ENCODE data around the gene FSTL4. TPM values are rescaled to one million over a fixed set of nuclear protein-coding genes. Genes with fewer than 3 reads are reported as not detected.

FSTL4 gene
- total RNA-seq, 1 experiment from 2014 or later: 0.12 TPM

DNA sequence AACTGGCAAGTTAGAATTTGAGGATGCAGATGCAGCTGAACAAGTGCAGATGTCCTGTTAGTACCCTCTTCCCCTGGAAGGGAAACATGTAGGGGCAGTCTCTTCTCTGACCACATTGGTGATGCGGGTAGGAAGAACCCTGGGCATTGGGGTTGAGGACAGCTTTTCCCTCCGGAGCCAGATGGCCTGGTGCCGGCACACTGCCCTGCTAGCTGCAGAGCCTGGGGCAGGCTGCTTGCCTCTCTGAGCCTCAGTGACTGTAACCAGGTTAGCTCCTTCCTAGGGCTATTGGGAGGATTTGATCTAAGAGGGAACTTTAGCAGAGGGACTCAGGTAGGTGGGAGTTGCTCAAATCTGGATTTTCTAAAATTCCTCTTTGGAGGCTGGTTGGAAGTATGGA is 412.1 kb downstream of the FSTL4 start:
- no peaks in the 10 kb centered on the region for H3K36me3 Mint-ChIP-seq (ENCODE audit: insufficient read depth, unreplicated experiment)
- intact Hi-C loops (cut with micrococcal nuclease): no loop called here
- POLR2A ChIA-PET: no interaction called here
- BruUV-seq (replicated peaks): no TSS peak
- CTCF ChIA-PET: interaction anchor here (0.7 kb wide), 1 partner anchor 162 kb away, joined by 3 read pairs; no protein-coding TSS in a partner anchor
- no peak for TF ChIP-seq CTCF (IDR thresholded peaks at IDR 0.05; ENCODE audit: unreplicated experiment)
- no peak overlapping the region for H3K27ac Mint-ChIP-seq (ENCODE audit: low read depth, unreplicated experiment)
- no peak overlapping the region for H3K4me3 Mint-ChIP-seq (ENCODE audit: unreplicated experiment)
- no peaks in the 10 kb centered on the region for H3K9me3 Mint-ChIP-seq (ENCODE audit: unreplicated experiment)
- no peaks in the 10 kb centered on the region for H3K27me3 Mint-ChIP-seq (ENCODE audit: insufficient read depth, unreplicated experiment)
- no peaks in the 10 kb centered on the region for H3K4me1 Mint-ChIP-seq (ENCODE audit: insufficient read depth, unreplicated experiment)
- no peak for DNase-seq (ENCODE audit: unreplicated experiment)

DNA sequence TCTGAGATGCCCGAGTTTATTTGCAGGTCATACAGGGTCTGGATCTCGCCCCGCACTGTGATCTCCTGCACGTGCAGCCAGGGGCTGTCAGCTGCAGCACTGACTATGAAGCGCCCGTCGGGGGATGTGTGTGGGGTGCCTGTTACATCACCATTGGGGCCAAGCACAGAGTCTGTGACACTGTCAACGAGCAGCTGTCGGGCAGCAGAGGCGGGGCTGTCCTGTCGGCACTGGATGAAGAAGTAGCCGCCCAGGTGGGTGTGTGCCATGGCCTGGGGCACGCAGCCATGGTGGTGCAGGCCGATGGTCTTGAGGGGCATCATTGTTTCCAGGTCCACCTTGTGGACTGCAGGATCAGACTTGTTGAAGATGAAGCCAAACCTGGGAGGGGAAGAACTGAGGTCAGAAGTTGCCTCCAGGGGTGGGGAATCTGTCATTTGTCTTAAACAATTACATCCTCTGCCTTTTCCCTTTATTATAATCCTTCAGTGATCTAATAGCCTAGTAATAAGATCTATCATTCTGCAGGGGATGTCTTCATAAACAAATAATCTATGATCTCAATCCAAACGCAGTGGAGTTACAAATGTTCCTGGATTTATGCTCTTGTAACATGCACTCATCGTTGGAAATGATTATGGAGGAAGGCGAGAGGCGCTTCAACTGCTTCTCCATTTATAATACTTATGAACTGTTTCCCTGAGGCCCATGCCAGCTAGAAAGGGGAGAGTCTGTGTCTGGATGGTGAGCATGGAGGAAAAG is 412.7 kb downstream of the FSTL4 start:
- H3K27me3 Mint-ChIP-seq (ENCODE audit: insufficient read depth, unreplicated experiment): no peaks in the 10 kb centered on the region
- POLR2A ChIA-PET: no interaction called here
- no peak overlapping the region for H3K4me3 Mint-ChIP-seq (ENCODE audit: unreplicated experiment)
- intact Hi-C loops (cut with micrococcal nuclease): no loop called here
- no TSS peak for BruUV-seq (replicated peaks)
- no peaks in the 10 kb centered on the region for H3K9me3 Mint-ChIP-seq (ENCODE audit: unreplicated experiment)
- no peak for DNase-seq (ENCODE audit: unreplicated experiment)
- TF ChIP-seq CTCF (IDR thresholded peaks at IDR 0.05; ENCODE audit: unreplicated experiment): no peak
- no peak overlapping the region for H3K27ac Mint-ChIP-seq (ENCODE audit: low read depth, unreplicated experiment)
- no peaks in the 10 kb centered on the region for H3K4me1 Mint-ChIP-seq (ENCODE audit: insufficient read depth, unreplicated experiment)
- CTCF ChIA-PET: interaction anchor here (0.7 kb wide), 1 partner anchor 161 kb away, joined by 3 read pairs; no protein-coding TSS in a partner anchor
- H3K36me3 Mint-ChIP-seq (ENCODE audit: insufficient read depth, unreplicated experiment): no peaks in the 10 kb centered on the region

GRCh38 chr5:133198511-133198910 is 413.8 kb downstream of the FSTL4 start:
- intact Hi-C loops (cut with micrococcal nuclease): no loop called here
- no peaks in the 10 kb centered on the region for H3K9me3 Mint-ChIP-seq (ENCODE audit: unreplicated experiment)
- POLR2A ChIA-PET: no interaction called here
- no TSS peak for BruUV-seq (replicated peaks)
- no peak for TF ChIP-seq CTCF (IDR thresholded peaks at IDR 0.05; ENCODE audit: unreplicated experiment)
- H3K36me3 Mint-ChIP-seq (ENCODE audit: insufficient read depth, unreplicated experiment): no peaks in the 10 kb centered on the region
- no peaks in the 10 kb centered on the region for H3K4me1 Mint-ChIP-seq (ENCODE audit: insufficient read depth, unreplicated experiment)
- no peaks in the 10 kb centered on the region for H3K27me3 Mint-ChIP-seq (ENCODE audit: insufficient read depth, unreplicated experiment)
- no peak overlapping the region for H3K27ac Mint-ChIP-seq (ENCODE audit: low read depth, unreplicated experiment)
- no peak for DNase-seq (ENCODE audit: unreplicated experiment)
- CTCF ChIA-PET: interaction anchor here (0.6 kb wide), 1 partner anchor 79 kb away, joined by 3 read pairs; no protein-coding TSS in a partner anchor
- no peak overlapping the region for H3K4me3 Mint-ChIP-seq (ENCODE audit: unreplicated experiment)

DNA sequence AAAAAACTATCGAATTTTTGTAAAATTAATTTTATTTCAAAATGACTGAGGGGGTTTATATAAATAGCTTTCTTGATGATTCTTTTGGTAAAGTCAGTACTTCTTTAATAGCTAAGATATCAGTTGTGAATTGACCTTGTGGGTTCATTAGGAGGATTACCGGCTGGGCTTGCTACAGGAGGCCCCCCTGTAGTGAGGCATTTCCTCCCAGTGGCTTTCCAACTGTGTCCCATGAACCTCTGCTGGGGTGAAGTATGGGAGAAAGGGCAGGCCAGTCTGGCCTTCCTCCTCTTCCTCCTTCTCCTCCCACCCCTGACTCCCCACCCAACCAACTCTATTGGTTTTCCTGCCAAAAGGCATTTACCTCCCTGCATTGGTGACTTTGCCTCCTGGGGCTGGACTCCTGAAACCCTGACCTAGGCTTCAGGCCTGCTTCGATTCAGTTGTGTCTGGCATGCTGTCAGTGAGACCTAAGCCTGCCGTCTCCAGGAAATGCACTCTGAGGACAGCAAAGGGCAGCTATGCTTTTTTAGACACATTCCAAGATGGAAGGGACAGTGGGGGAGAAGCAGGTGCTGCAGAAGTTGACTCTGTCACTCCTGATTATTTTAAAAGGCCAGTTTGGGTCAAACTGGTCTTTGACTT is 415.8 kb downstream of the FSTL4 start:
- no TSS peak for BruUV-seq (replicated peaks)

More for the DNA sequence above, 415.8 kb downstream of the FSTL4 start:
- ChIA-PET POLR2A (interaction anchor here (0.7 to 1.0 kb wide), 2 partner anchors 9 to 50 kb away, joined by 3 to 4 read pairs; no protein-coding TSS in a partner anchor), CTCF (interaction anchor here (0.6 kb wide), 1 partner anchor 268 kb away, joined by 4 read pairs; no protein-coding TSS in a partner anchor)
- no peaks in the 10 kb centered on the region for H3K36me3 Mint-ChIP-seq (ENCODE audit: insufficient read depth, unreplicated experiment)
- no peaks in the 10 kb centered on the region for H3K27me3 Mint-ChIP-seq (ENCODE audit: insufficient read depth, unreplicated experiment)
- H3K4me3 Mint-ChIP-seq (ENCODE audit: unreplicated experiment): no peak overlapping the region
- no peak for TF ChIP-seq CTCF (IDR thresholded peaks at IDR 0.05; ENCODE audit: unreplicated experiment)
- intact Hi-C loops (cut with micrococcal nuclease): no loop called here
- no peak overlapping the region for H3K27ac Mint-ChIP-seq (ENCODE audit: low read depth, unreplicated experiment)
- no peaks in the 10 kb centered on the region for H3K4me1 Mint-ChIP-seq (ENCODE audit: insufficient read depth, unreplicated experiment)
- H3K9me3 Mint-ChIP-seq (ENCODE audit: unreplicated experiment): no peaks in the 10 kb centered on the region
- DNase-seq (ENCODE audit: unreplicated experiment): no peak
